ENCODE results near the gene RCAN3. TPM values are rescaled to one million over a fixed set of nuclear protein-coding genes. Genes with fewer than 3 reads are reported as not detected.
"Not testable (repeated sequence)": the region's sequence is repeated elsewhere in the genome, so short reads cannot be mapped to it uniquely, and the experiment has no call there.

RCAN3 gene
- total RNA-seq, 4 donors from 2014 or later, result 25.6 to 37.9 (median 35.2) TPM

- H3K36me3 ChIP-seq, result no peaks in the 10 kb centered on the region
- intact Hi-C loops (cut with DNase I), result no loop called here
- no peaks in the 10 kb centered on the region for H3K27me3 ChIP-seq
- no peak overlapping the region for H3K4me3 ChIP-seq (replicated peaks in 1 of 3)
- no peak for TF ChIP-seq POLR2A (IDR thresholded peaks at IDR 0.05)
- TF ChIP-seq, protein P1, sequence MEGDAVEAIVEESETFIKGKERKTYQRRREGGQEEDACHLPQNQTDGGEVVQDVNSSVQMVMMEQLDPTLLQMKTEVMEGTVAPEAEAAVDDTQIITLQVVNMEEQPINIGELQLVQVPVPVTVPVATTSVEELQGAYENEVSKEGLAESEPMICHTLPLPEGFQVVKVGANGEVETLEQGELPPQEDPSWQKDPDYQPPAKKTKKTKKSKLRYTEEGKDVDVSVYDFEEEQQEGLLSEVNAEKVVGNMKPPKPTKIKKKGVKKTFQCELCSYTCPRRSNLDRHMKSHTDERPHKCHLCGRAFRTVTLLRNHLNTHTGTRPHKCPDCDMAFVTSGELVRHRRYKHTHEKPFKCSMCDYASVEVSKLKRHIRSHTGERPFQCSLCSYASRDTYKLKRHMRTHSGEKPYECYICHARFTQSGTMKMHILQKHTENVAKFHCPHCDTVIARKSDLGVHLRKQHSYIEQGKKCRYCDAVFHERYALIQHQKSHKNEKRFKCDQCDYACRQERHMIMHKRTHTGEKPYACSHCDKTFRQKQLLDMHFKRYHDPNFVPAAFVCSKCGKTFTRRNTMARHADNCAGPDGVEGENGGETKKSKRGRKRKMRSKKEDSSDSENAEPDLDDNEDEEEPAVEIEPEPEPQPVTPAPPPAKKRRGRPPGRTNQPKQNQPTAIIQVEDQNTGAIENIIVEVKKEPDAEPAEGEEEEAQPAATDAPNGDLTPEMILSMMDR (IDR thresholded peaks at IDR 0.05), result no peak
- 72 to 75% methylated on average over 4 of the region's 4 CpGs for WGBS, 2 donors
- no peaks in the 10 kb centered on the region for H3K4me1 ChIP-seq
- H3K27ac ChIP-seq, result no peak overlapping the region
- DNase-seq, result no peak
- H3K9me3 ChIP-seq, result no peaks in the 10 kb centered on the region
Observed at GRCh38 chr1:24484199-24484598, 18.4 kb upstream of the RCAN3 start.

DNA sequence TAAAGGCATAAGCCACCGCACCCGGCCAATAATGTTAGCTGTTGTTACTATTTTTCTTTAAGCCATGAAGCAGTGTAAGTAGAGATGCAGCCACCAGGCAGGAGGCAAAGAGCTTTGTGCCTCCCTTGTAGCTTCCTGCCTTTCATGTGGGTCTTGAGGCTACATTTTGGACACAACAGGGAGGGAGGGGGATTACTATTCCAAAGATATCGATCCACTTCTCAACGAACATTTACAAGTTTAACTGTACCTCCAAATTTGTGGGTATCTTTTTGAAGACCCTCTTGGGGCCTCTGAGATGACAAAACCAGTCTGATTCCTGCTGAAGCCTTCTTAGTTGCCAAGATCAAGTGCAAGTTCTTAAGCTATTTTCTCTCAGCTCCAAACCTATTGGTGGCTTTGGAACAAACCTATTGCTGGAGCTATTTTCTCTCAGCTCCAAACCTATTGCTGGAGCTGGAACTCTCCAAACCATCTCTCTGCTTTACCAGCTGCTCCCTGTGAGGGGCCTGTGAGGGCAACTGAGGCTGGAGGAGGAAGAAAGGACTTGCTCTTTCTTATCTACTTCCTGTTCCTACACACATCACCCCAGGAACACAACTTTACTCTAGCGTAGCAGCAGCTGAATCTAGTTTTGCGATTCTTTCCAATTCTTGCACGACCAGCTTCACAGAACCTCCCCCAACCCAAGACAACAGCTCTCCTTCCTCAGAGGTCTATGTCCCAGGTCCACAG, 16.1 kb upstream of the RCAN3 start:
- 81 to 89% methylated on average over 7 of the region's 7 CpGs for WGBS, 2 donors
- no peaks in the 10 kb centered on the region for H3K9me3 ChIP-seq
- H3K36me3 ChIP-seq, result no peaks in the 10 kb centered on the region
- intact Hi-C loops (cut with DNase I), result no loop called here
- no peak overlapping the region for H3K27ac ChIP-seq
- H3K4me3 ChIP-seq (replicated peaks in 1 of 3), result no peak overlapping the region
- no peaks in the 10 kb centered on the region for H3K27me3 ChIP-seq
- DNase-seq, result no peak
- no peak for TF ChIP-seq POLR2A (IDR thresholded peaks at IDR 0.05)
- TF ChIP-seq, protein P1 (IDR thresholded peaks at IDR 0.05), result no peak
- no peaks in the 10 kb centered on the region for H3K4me1 ChIP-seq

DNA sequence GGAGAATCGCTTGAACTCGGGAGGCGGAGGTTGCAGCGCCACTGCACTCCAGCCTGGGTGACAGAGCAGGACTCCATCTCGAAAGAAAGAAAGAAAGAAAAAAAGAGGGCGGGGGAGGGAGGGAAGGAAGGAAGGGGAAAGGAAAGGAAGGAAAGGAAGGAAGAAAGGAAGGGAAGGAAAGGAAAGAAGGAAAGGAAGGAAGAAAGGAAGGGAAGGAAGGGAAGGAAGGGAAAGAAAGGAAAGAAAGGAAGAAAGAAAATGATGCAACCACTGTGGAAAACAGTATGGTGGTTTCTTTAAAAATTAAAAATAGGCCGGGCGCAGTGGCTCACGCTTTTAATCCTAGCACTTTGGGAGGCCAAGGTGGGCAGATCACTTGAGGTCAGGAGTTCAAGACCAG, 15.2 kb upstream of the RCAN3 start:
- no peak overlapping the region for H3K27ac ChIP-seq
- H3K36me3 ChIP-seq, result no peaks in the 10 kb centered on the region
- intact Hi-C loops (cut with DNase I), result no loop called here
- no peaks in the 10 kb centered on the region for H3K9me3 ChIP-seq
- H3K4me3 ChIP-seq (replicated peaks in 1 of 3), result no peak overlapping the region
- no peaks in the 10 kb centered on the region for H3K4me1 ChIP-seq
- no peaks in the 10 kb centered on the region for H3K27me3 ChIP-seq
- no peak for TF ChIP-seq POLR2A (IDR thresholded peaks at IDR 0.05)
- TF ChIP-seq, protein P1 (IDR thresholded peaks at IDR 0.05), result no peak
- DNase-seq, result no peak
- WGBS, 2 donors, result 93 to 95% methylated on average over 9 of the region's 9 CpGs

DNA sequence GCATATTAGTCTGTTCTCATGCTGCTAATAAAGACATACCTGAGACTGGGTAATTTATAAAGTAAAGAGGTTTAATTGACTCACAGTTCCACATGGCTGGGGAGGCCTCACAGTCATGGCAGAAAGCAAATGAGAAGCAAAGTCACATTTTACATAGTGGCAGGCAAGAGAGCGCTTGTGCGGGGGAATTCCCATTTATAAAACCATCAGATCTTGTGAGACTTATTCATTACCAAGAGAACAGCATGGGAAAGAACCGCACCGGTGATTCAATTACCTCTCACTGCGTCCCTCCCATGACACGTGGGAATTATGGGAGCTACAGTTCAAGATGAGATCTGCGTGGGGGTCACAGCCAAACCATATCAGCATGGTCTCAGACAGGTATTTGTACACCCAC, 14.5 kb upstream of the RCAN3 start:
- H3K4me3 ChIP-seq (replicated peaks in 1 of 3); intact Hi-C loops (cut with DNase I); DNase-seq; H3K27ac ChIP-seq; H3K9me3 ChIP-seq; H3K36me3 ChIP-seq; H3K4me1 ChIP-seq; H3K27me3 ChIP-seq: not testable (repeated sequence)
- 92 to 96% methylated on average over 6 to 7 of the region's 7 CpGs for WGBS, 2 donors

- DNase-seq, result no peak
- WGBS, 2 donors, result 94 to 97% methylated on average over 5 to 7 of the region's 13 CpGs
- no peak overlapping the region for H3K27ac ChIP-seq
- H3K4me1 ChIP-seq, result no peaks in the 10 kb centered on the region
- H3K4me3 ChIP-seq (replicated peaks in 1 of 3), result no peak overlapping the region
- no peaks in the 10 kb centered on the region for H3K9me3 ChIP-seq
- H3K27me3 ChIP-seq, result no peaks in the 10 kb centered on the region
- no peak for TF ChIP-seq POLR2A (IDR thresholded peaks at IDR 0.05)
- TF ChIP-seq, protein P1 (IDR thresholded peaks at IDR 0.05), result no peak
- no peaks in the 10 kb centered on the region for H3K36me3 ChIP-seq
- intact Hi-C loops (cut with DNase I), result no loop called here
Observed at GRCh38 chr1:24489674-24490073, 13.0 kb upstream of the RCAN3 start.

Measured in thyroid gland (tissue), 4 donors.